HG03460 (cell line): ENCODE data around the gene DYRK3.

Experiments
- ATAC-seq: cut with Tn5 transposase; IDR thresholded peaks from one replicate; pipeline ENCODE4 v1.9.1; 2021; ENCODE audit not compliant: unreplicated experiment

The DYRK3 gene

DNA sequence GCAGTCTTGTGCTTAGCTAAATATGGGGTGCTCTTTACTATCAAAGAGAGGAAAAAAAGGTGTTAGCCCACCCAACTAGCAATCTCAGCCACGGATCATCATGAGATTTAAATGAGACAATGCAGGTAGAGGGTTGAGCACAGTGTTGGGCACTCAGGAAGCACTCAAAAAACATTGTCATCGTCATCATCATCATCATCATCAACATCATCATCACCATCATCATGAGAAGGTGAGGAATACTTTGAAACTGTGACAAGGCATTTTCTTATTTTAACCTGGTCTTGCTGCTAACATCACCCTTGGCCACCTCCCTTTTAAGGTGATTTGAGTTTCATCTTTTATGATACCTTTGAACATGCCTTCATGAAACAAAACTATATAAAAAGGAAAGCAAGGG is 46.0 kb downstream of the DYRK3 start:
- ATAC-seq = no peak

DNA sequence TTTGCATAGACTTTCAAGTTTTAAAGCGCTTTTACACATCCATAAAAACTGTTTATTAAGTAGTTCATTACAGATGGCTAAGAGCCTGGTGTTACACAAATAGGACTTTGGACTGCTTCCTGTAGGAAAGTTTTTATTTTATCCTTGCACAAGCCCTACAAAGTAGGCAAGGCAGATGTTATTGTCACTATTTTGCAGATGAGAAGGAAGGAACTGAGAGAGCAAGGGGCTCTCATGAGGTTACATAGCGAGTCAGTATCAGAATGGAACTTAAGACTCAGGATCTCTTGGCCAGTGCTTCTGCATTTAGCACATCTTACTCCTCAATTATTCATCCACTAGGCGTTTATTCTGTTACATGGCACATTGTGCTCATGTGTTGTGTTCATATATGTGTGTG is 46.8 kb downstream of the DYRK3 start:
- ATAC-seq = no peak

DNA sequence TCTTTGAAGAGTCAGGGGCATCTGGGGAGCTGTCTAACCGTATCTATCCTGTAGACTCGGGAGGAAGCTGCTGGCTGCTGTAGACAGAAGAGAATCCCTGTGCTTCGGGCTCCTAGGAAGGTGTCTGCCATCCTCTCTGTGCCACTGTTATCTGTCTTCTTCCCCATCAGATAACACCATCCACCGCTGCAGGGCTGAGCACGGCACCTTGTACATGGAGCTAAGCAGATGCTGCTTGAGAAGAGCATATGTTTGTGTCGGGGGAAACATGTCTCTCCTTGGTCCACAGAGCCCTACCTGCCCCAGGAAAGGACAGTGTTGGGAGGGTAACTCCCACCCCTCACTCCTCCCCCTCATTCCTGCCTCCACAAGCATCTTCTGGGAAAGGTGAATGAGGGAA is 48.0 kb downstream of the DYRK3 start:
- no peak for ATAC-seq

GRCh38 chr1:206684003-206684402 is 48.7 kb downstream of the DYRK3 start:
- no peak for ATAC-seq

DNA sequence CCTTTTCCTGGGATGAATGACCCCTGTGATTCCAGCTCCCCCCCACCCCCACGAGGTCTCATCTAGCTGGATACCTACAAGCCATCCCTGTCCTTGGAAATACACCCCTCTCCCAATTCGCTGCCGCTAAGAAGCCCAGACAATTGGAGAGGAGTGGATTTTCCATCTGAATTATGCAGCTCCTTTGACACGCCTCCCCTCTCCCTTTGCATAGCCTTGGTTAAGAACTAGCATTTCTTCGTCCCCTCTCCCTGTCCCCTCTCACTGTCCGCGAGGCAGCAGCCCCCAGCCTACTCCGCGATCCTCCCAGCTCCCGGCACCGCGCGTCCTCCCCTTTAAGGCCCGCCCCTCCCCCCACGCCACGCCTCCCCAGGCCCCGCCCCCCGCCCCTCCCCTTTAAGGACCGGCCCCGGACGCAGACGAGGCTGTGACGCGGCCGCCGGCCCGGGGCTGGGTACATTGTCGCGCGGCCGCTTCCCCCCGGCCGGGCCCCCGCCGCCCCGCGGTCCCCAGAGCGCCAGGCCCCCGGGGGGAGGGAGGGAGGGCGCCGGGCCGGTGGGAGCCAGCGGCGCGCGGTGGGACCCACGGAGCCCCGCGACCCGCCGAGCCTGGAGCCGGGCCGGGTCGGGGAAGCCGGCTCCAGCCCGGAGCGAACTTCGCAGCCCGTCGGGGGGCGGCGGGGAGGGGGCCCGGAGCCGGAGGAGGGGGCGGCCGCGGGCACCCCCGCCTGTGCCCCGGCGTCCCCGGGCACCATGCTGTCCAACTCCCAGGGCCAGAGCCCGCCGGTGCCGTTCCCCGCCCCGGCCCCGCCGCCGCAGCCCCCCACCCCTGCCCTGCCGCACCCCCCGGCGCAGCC is 49.4 kb downstream of the DYRK3 start, which contains the start of gene MAPKAPK2:
Gene MAPKAPK2, plus strand, starts transcription at position 428 of the 856 bp plus-strand sequence. Its CDS starts 325 bp downstream, at position 753.
- ATAC-seq = peak; percentile 44

- peak; percentile 13 for ATAC-seq
These were observed 50.0 kb downstream of the DYRK3 start for GRCh38 chr1:206685334-206685768.

GRCh38 chr1:206685769-206686477 is 50.6 kb downstream of the DYRK3 start:
- ATAC-seq = peak; percentile 39

- peak; percentile 36 for ATAC-seq
These were observed 51.3 kb downstream of the DYRK3 start for GRCh38 chr1:206686478-206687249.

GRCh38 chr1:206687251-206687914 is 52.0 kb downstream of the DYRK3 start:
- ATAC-seq = no peak

- no peak for ATAC-seq
These were observed 52.6 kb downstream of the DYRK3 start for GRCh38 chr1:206687915-206688442.

DNA sequence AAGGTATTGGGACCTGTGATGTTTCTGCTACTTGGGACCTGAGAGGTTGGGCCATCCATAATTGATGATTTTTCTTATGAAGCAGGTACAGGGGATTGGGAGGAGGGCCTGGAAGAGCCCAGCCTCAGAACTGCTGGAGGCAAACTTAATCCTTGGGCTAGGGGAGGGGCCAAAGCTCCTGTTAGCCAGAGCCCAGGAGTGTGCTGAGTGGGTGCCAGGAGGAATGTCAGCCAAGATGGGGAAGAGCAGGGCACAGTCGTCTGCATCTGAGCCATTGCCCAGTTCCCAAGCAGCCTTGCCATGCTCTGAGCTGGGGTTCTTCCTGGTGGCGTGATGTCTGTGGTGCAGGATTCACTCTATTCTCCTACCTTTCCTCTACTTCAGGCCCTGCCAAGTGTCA is 55.2 kb downstream of the DYRK3 start:
- ATAC-seq = no peak

GRCh38 chr1:206691604-206692003 is 56.3 kb downstream of the DYRK3 start:
- no peak for ATAC-seq

GRCh38 chr1:206693029-206693428 is 57.7 kb downstream of the DYRK3 start:
- ATAC-seq = no peak

- ATAC-seq = no peak
These were observed 58.3 kb downstream of the DYRK3 start for GRCh38 chr1:206693592-206693991.

GRCh38 chr1:206694171-206695124 is 59.1 kb downstream of the DYRK3 start:
- no peak for ATAC-seq

- no peak for ATAC-seq
These were observed 60.4 kb downstream of the DYRK3 start for GRCh38 chr1:206695733-206696132.

GRCh38 chr1:206696812-206697585 is 61.7 kb downstream of the DYRK3 start:
- no peak for ATAC-seq

DNA sequence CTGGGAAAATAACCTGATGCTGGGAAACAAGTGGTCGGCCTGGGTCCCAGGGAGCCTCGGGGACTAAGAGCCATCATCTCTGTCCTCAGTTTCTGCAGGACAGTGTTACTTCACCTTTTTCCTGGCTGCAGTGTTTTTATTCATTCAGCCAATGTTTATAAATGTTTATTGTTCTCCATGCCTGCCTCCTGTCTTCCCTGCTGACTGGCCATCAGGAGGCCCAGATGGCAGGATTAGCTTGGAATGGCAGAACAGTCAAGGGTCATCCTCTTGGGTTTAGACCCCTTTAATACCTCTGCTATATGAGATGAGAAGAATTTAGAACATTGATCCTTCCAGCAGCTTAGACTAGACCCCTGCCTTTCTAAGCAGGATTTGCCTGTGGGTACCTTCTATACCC is 62.7 kb downstream of the DYRK3 start:
- ATAC-seq = no peak
